HepG2 (cell line): ENCODE measurements around the gene PRKCB. TPM values are rescaled to one million over a fixed set of nuclear protein-coding genes. Genes with fewer than 3 reads are reported as not detected.

Experiments
- NCOR1 ChIP-seq: fragments of 200-600 bp; sonication (generic); IDR thresholded peaks from 2 replicates; pipeline ENCODE4 v1.7.0; 2017; ENCODE audit warnings: antibody characterized with exemption, low read length, borderline replicate concordance
- NONO ChIP-seq, 2 experiments: fragments of 450-650 bp in 1 of 2; sonication (generic) in 1 of 2; formaldehyde crosslinking in 1 of 2; IDR thresholded peaks in 1 of 2; conservative IDR thresholded peaks in 1 of 2; 2 replicates each; pipeline versions ENCODE4 v1.6.1 to v1.8.0; 2017 to 2022; ENCODE audit warnings: mild to moderate bottlenecking in 1 of 2, missing genetic modification reagents in 1 of 2, moderate library complexity in 1 of 2
- ZBTB40 ChIP-seq, 2 experiments: fragments of 450-650 bp in 1 of 2; sonication (generic) in 1 of 2; formaldehyde crosslinking in 1 of 2; IDR thresholded peaks; 2 replicates each; pipeline versions ENCODE4 v1.6.1 to v1.8.0; 2016 to 2022; ENCODE audit warnings: antibody characterized with exemption in 1 of 2, mild to moderate bottlenecking in 1 of 2, missing genetic modification reagents in 1 of 2
- ZNF33A ChIP-seq: sonication (generic); formaldehyde crosslinking; IDR thresholded peaks from 2 replicates; pipeline ENCODE4 v1.5.1; 2020; ENCODE audit warnings: missing genetic modification reagents, mild to moderate bottlenecking, moderate library complexity, borderline replicate concordance
- polyA plus RNA-seq, 8 experiments: library from polyadenylated mRNA; depleted of rRNA in 3 of 8; stranded (reverse) in 7 of 8; unstranded in 1 of 8; fragments of >200 nt; fragmentation: Illumina TruSeq in 4 of 8; extraction: Trizol in 4 of 8; gene quantifications; 2 replicates each; pipeline versions ENCODE4 v1.2.1 to v1.2.3, GENCODE V29; 2011 to 2016; ENCODE audit warnings: low read depth in 4 of 8, missing spikeins in 1 of 8, mixed read lengths in 1 of 8; ENCODE audit not compliant: insufficient read depth in 1 of 8
- total RNA-seq, 5 experiments: library from RNA; depleted of rRNA; stranded (reverse); fragments of >200 nt; fragmentation: Illumina TruSeq; extraction: Trizol; gene quantifications; 2 replicates each; pipeline ENCODE4 v1.2.3, GENCODE V29; 2016; ENCODE audit warnings: low read depth in 1 of 5

The PRKCB gene
- total and polyA plus RNA-seq, 2 of the 13 experiments (the other 11 are each of a cell fraction or from before 2014, with no cell fraction given): 0.01 TPM; not detected in 1

- TF ChIP-seq ZBTB40 (IDR thresholded peaks at IDR 0.05) (no peak), ZBTB40 (CRISPR knock-in tag; IDR thresholded peaks at IDR 0.05) (no peak), ZNF33A (no peak), NCOR1 (no peak), NONO (IDR thresholded peaks at IDR 0.05) (no peak), NONO (CRISPR knock-in tag; conservative IDR thresholded peaks at IDR 0.05) (no peak)
These were observed 160.6 kb downstream of the PRKCB start (continued) for GRCh38 chr16:23996258-23996955.
